Activated CD8-positive, alpha-beta memory T cell treated with anti-CD3 and anti-CD28 coated beads for 24 hours (primary cell): ENCODE results near the gene MDC1.

Source experiments
- DNase-seq: peaks from one replicate; pipeline ENCODE4 v3.0.0-alpha.2; 2020

MDC1 gene

GRCh38 chr6:30703011-30703410 lies 14.1 kb downstream of the MDC1 start:
- DNase-seq, result no peak

- DNase-seq, result no peak
Measured at GRCh38 chr6:30700340-30700739, 16.7 kb downstream of the MDC1 start.

DNA sequence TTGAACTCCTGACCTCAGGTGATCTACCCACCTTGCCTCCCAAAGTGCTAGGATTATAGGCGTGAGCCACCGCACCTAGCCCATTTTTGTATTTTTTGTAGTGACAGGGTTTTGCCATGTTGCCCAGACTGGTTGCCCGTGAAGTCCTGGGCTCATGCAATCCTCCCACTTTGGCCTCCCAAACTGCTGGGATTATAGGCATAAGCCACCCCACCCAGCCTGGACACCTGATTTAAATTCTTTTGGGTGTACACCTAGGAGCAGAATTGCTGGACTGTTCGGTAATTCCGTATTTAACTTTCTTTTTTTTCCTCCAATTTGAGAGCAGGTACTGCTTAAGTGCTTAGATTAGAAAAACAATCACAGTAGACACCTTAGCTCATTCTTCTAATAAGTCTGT lies 20.6 kb downstream of the MDC1 start:
- no peak for DNase-seq

GRCh38 chr6:30691208-30691847 lies 25.8 kb downstream of the MDC1 start:
- no peak for DNase-seq

GRCh38 chr6:30690403-30691207 lies 26.5 kb downstream of the MDC1 start, which contains the start of gene NRM:
NRM (minus strand) TSS chr6:30690984; CDS start chr6:30690974, 10 bp downstream.
- DNase-seq, result peak; percentile 93

DNA sequence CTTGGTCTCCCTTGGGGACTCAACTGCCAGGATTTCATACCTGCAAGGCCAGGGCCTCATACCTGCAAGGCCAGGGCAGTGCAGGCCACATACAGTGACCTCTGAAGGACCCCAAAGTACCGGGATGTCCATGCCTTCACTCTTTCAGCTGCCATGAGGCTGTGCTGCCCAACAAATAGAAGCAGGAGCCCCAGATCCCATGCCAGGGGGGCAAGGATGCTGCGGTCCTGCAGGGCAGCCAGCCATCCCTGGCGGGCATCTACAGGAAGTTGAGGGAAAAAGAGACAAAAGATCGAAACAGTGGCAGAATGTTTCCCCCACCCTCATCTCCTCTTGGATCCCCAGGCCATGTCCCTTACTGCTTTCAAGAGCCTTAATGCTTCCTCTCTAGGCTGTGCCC lies 27.1 kb downstream of the MDC1 start:
- no peak for DNase-seq

DNA sequence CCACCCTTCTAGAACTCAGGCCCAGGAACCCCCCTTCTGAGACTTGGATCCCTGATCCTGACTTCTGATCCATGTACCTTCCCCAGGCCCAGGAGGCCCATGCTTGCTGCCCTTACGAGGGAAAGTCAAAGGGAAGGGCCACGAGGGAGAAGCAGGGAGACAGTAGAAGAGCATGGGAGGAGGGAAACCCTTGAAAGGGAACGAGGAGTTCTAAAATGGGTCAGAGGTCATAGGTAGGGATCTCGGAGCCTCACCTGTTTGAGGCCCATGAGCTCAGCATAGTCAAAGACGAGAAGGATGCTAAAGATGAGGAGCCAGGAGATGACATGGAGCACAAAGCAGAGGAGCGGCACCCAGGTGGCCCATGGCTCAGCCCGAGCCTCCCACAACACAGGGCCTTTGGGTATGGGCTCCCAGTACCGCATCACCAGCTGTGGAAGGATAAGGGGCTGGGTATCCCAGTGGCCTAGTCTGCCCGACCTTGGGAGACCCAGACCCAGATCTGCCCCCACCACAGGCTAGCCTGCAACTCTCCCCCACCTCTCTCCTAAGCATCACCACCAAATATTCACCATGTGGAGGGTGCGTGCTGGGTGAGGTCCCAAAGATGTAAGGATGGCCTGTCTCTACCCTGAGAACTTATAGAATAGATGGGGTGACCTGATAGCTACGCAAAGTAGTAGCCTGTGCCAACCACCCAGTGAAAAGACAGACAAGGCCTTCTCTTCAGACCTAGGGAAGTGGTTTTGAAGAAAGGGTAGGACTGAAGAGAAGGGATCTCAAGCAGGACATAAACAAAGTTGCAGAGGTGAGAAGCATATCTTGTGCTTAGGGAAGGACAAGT lies 27.8 kb downstream of the MDC1 start:
- no peak for DNase-seq

DNA sequence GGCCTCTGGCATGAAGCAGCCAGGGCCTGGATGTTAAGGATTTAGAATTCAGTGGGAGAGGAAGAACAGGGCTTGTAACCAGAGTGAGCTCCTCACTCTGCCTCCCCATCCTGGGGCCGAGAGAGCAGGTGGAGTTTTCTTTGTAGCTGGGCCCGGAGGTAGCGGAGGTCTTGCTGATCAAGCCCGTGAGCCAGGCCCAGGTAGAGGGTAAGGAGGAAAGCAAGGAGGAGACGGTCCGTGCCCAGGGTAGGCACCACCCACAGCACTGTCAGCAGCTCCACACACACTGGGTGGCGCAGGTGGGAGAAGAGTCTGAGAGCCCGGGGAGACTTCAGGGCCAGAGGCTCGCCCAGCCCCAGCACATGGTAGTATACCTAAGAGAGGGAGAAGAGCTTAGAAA lies 28.5 kb downstream of the MDC1 start:
- DNase-seq, result no peak

DNA sequence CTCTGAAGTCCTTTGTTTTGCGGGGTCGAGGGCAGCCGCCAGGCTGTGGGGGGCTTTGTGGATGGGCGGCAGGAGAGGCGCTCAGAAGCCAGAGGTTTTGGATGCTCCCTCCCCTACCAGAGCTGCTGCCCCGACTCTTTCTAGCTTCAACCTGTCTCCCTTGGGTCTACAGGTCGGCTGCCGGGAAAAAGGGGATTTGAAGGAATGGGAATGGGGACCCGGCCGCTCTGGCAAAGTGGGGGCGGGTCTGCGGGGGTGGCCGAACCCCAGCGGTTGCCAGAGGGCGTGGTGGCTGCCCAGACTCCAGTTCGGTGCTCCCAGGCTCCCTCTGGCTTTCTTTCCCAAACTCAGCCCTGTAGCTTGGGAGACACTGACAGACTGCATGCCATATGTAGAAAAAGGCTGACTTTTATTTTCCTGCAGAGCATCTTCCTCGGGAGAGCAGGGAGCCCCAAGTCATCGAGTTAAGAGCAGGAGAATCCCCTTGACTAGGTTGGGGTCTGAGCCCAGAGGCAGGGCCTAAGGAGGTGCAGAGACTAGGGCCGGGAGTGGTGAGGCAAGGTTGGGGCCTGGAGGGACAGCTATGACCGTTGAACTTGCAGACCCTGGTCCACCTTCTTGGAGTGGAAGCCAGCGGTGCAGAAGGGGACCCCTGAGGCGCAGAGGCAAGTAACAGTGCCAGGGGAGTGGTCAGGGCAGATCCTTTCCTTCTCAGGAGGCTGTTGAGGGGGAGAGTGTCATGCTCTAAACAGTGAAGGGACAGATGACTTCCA lies 29.2 kb downstream of the MDC1 start:
- DNase-seq, result no peak

GRCh38 chr6:30686908-30687658 lies 30.0 kb downstream of the MDC1 start:
- DNase-seq, result peak; percentile 91

- peak; percentile 91 for DNase-seq
Measured at GRCh38 chr6:30686009-30686907, 30.8 kb downstream of the MDC1 start, which contains the start of gene PPP1R18. PPP1R18 (minus strand) TSS chr6:30686645; CDS start chr6:30686018, 627 bp downstream.

DNA sequence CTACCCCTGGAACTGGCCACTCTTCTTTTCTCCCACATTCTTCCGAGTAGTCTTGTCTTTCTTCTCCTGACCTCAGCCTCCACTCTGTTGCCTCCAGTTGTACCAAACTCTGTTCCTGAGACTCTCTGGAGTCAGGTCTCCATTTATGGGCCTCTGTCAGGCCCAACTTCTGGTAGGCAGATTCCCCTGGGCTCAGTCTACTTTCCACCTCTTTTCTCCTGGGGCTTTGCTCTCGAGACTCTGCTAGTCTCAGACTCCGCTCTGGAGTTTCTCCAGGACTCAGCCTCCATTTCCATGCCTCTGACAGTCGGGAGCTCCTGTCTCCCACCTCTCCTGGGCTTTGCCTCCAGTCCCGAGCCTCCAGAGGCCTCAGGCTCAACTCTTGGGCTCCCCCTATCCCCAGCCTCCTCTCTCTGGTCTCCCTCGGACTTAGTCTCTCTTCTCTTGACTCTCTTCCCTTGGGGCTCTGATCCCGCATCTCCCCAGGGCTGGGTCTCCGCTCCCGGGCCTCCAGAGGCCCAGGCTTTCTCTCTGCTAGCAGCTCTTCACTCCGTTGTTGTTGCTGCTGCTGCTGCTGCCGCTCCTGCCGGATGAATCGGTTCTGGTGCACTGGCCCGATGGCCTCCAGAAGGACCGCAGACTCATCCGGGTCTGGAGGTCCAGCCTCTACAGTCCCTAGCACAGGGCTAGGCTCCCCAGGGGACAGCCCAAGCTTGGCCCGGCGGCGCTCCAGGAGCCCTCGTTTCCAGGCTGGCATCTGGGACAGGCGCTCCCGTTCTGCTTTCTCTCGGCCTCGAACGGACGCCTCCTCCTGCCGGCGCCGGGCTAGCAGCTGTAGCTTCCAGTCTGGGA lies 31.7 kb downstream of the MDC1 start:
- peak; percentile 73 for DNase-seq

DNA sequence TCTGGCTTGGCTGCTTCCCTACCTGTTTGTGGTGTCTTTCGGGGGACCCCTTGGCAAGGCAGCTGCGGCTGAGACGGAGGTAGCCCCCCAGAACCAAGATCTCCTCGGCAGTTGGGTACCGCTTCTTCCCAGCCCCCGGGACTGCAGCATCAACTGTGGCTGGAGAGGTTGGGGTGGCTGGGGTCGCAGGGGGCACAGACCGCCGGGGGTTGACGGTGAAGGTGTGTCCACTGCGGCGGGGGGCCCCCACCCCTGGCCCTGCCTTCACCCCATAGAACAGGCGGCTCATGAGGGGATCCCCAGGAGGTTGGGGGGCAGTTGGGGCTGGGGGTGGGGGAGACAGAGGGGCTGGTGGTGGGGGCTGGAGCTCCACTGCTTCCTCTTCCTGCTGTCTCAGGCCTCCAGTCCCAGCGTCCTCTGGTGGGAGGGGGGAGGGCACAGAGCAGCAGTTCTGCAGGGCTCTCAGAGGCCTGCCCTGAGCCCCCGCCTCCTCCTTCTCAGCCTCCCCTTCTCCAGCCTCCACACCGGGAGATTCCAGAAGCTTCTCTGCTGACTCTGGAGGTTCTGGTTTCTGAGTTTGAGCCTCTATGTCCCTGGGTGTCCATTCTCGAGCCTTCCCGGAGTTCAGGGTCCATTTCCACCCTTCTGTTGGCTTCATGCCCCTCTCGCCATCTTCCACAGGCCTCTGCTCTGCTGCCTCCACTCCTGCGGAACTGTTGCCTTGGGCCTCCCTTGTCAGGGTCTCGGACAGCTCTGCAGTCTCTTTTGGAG lies 32.5 kb downstream of the MDC1 start:
- DNase-seq, result peak; percentile 79

DNA sequence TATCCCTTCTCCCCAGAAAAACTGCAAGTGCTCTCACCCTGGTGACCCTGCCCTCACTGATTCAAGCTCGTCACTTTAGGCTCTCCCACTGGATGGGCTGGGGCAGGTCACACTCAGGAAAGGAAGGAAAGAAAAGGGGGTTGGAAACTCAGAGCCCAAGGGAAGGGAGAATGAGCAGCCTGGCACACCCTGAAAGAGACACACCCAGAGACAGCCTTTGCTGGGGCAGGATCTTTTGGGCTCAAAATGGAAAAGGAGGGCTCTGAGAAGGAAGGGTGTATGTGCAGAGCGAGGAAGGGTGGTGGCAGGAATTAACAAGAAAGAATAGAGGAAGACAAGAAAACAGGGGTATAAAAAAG lies 33.1 kb downstream of the MDC1 start:
- no peak for DNase-seq

GRCh38 chr6:30683183-30683979 lies 33.7 kb downstream of the MDC1 start:
- no peak for DNase-seq

GRCh38 chr6:30682143-30683117 lies 34.7 kb downstream of the MDC1 start:
- peak; percentile 91 for DNase-seq

GRCh38 chr6:30681766-30682142 lies 35.3 kb downstream of the MDC1 start:
- DNase-seq, result peak; percentile 70
